M059J (cell line): ENCODE data around the gene SLAIN1. TPM values are rescaled to one million over a fixed set of nuclear protein-coding genes. Genes with fewer than 3 reads are reported as not detected.

ENCODE experiments used
- total RNA-seq: library from RNA; depleted of rRNA; stranded (reverse); fragments of >200 nt; shearing (Covaris generic); gene quantifications from 2 replicates; pipeline ENCODE4 v1.2.3, GENCODE V29; 2014; rRNA removed

SLAIN1 gene
- total RNA-seq, 1 experiment from 2014 or later: 0.42 TPM

Other genes starting within 250 kb of the SLAIN1 start
- gene SCEL, start 162.0 kb upstream of the SLAIN1 start, total RNA-seq: not detected in 2 replicates
- gene EDNRB, start 221.1 kb downstream of the SLAIN1 start, total RNA-seq: 2.2 and 3.6 TPM in 2 replicates